GM18868 (cell line): ENCODE data around the gene KIF2C.
"Not testable (repeated sequence)": the region's sequence is repeated elsewhere in the genome, so short reads cannot be mapped to it uniquely, and the experiment has no call there.

ENCODE experiments used
- ATAC-seq: cut with Tn5 transposase; IDR thresholded peaks from one replicate; pipeline ENCODE4 v1.9.1; 2021; ENCODE audit warnings: mild to moderate bottlenecking, moderate library complexity; ENCODE audit not compliant: unreplicated experiment

Gene KIF2C

GRCh38 chr1:44810101-44810761 is 70.6 kb downstream of the KIF2C start:
- no peak for ATAC-seq

- ATAC-seq: not testable (repeated sequence)
These were observed 71.1 kb downstream of the KIF2C start for GRCh38 chr1:44810762-44811105.

- ATAC-seq: no peak
These were observed 71.6 kb downstream of the KIF2C start for GRCh38 chr1:44811234-44811633.

GRCh38 chr1:44812822-44813543 is 73.3 kb downstream of the KIF2C start:
- no peak for ATAC-seq

GRCh38 chr1:44815926-44816325 is 76.3 kb downstream of the KIF2C start:
- not testable (repeated sequence) for ATAC-seq

GRCh38 chr1:44817307-44817706 is 77.7 kb downstream of the KIF2C start:
- no peak for ATAC-seq
